ENCODE data around the gene OPCML.

DNA sequence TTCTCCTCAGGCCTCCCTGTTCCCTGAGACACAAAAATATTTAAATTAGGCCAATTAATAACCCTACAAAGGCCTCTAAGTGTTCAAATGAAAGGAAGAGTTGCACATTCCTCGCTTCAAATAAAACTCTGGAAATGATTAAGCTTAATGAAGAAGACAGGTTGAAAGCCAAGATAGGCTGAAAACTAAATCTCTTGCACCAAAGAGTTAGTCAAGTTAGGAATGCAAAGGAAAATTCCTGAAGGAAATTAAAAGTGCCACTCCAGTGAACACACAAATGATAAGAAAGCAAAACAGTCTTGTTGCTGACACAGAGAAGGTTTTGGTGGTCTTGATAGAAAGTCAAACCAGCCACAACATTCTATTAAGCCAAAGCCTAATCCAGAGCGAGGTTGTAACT, 574.4 kb downstream of the OPCML start:
- TF ChIP-seq, protein P1, sequence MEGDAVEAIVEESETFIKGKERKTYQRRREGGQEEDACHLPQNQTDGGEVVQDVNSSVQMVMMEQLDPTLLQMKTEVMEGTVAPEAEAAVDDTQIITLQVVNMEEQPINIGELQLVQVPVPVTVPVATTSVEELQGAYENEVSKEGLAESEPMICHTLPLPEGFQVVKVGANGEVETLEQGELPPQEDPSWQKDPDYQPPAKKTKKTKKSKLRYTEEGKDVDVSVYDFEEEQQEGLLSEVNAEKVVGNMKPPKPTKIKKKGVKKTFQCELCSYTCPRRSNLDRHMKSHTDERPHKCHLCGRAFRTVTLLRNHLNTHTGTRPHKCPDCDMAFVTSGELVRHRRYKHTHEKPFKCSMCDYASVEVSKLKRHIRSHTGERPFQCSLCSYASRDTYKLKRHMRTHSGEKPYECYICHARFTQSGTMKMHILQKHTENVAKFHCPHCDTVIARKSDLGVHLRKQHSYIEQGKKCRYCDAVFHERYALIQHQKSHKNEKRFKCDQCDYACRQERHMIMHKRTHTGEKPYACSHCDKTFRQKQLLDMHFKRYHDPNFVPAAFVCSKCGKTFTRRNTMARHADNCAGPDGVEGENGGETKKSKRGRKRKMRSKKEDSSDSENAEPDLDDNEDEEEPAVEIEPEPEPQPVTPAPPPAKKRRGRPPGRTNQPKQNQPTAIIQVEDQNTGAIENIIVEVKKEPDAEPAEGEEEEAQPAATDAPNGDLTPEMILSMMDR (IDR thresholded peaks at IDR 0.05) = no peak
- TF ChIP-seq ZFX (IDR thresholded peaks at IDR 0.05; ENCODE audit: borderline replicate concordance) = no peak
